H9 (cell line): ENCODE data around the gene EXOC3. TPM values are rescaled to one million over a fixed set of nuclear protein-coding genes. Genes with fewer than 3 reads are reported as not detected.
A peak's percentile ranks its signal among the peaks of the same experiment; 100 is the strongest.

Source experiments
- DNase-seq: peaks from one replicate; pipeline ENCODE4 v3.0.0-alpha.2; 2017
- H2AFZ ChIP-seq: one replicate; pipeline ENCODE4 v1.6.1; 2013; ENCODE audit warnings: mild to moderate bottlenecking, low read length, control low read depth, moderate library complexity
- H2AK5ac ChIP-seq: 2 replicates; pipeline ENCODE4 v1.6.1; 2013; ENCODE audit warnings: low read length, control low read depth, mixed read lengths; ENCODE audit not compliant: insufficient read length
- H2BK120ac ChIP-seq: one replicate; pipeline ENCODE4 v1.6.1; 2013; ENCODE audit warnings: low read depth, mild to moderate bottlenecking, low read length, control low read depth, inconsistent platforms; ENCODE audit not compliant: poor library complexity, severe bottlenecking
- H2BK12ac ChIP-seq: 2 replicates; pipeline ENCODE4 v1.6.1; 2013; ENCODE audit warnings: low read length, control low read depth, mixed read lengths, low read depth; ENCODE audit not compliant: insufficient read length
- H2BK15ac ChIP-seq: 2 replicates; pipeline ENCODE4 v1.6.1; 2013; ENCODE audit warnings: low read depth, low read length, control low read depth
- H2BK20ac ChIP-seq: one replicate; pipeline ENCODE4 v1.6.1; 2013; ENCODE audit warnings: low read depth, mild to moderate bottlenecking, low read length, control low read depth, inconsistent platforms; ENCODE audit not compliant: poor library complexity, severe bottlenecking
- H2BK5ac ChIP-seq: 2 replicates; pipeline ENCODE4 v1.6.1; 2013; ENCODE audit warnings: low read length, control low read depth, mixed read lengths; ENCODE audit not compliant: insufficient read length
- H3K14ac ChIP-seq: 2 replicates; pipeline ENCODE4 v1.6.1; 2013; ENCODE audit warnings: low read length, control low read depth; ENCODE audit not compliant: insufficient read depth
- H3K18ac ChIP-seq: 2 replicates; pipeline ENCODE4 v1.6.1; 2013; ENCODE audit warnings: low read depth, mild to moderate bottlenecking, mixed read lengths, low read length, control low read depth; ENCODE audit not compliant: insufficient read length
- H3K23ac ChIP-seq: 2 replicates; pipeline ENCODE4 v1.6.1; 2013; ENCODE audit warnings: low read length, control low read depth, mixed read lengths, low read depth; ENCODE audit not compliant: insufficient read length
- H3K23me2 ChIP-seq: 2 replicates; pipeline ENCODE4 v1.6.1; 2013; ENCODE audit warnings: low read depth, mild to moderate bottlenecking, mixed read lengths, low read length, control low read depth; ENCODE audit not compliant: insufficient read length, poor library complexity, severe bottlenecking
- H3K27ac ChIP-seq: 2 replicates; pipeline ENCODE4 v1.5.1; 2013; ENCODE audit warnings: low read length, control low read depth, mixed read lengths, low read depth; ENCODE audit not compliant: insufficient read length
- H3K27me3 ChIP-seq: 2 replicates; pipeline ENCODE4 v1.6.1; 2013; ENCODE audit warnings: low read length, control low read depth, inconsistent platforms; ENCODE audit not compliant: insufficient read depth
- H3K4ac ChIP-seq: 2 replicates; pipeline ENCODE4 v1.6.1; 2013; ENCODE audit warnings: low read depth, mild to moderate bottlenecking, control low read depth, inconsistent platforms, low read length, moderate library complexity
- H3K4me1 ChIP-seq: 2 replicates; pipeline ENCODE4 v1.6.1; 2013; ENCODE audit warnings: low read length, control low read depth, inconsistent platforms; ENCODE audit not compliant: insufficient read depth
- H3K4me2 ChIP-seq: 2 replicates; pipeline ENCODE4 v1.6.1; 2013; ENCODE audit warnings: low read length, control low read depth, mixed read lengths; ENCODE audit not compliant: insufficient read length, insufficient read depth
- H3K56ac ChIP-seq: 2 replicates; pipeline ENCODE4 v1.6.1; 2013; ENCODE audit warnings: low read depth, mild to moderate bottlenecking, mixed read lengths, low read length, control low read depth; ENCODE audit not compliant: insufficient read length
- H3K79me1 ChIP-seq: 2 replicates; pipeline ENCODE4 v1.6.1; 2013; ENCODE audit warnings: low read depth, mild to moderate bottlenecking, moderate library complexity, low read length, control low read depth, inconsistent platforms; ENCODE audit not compliant: insufficient read depth, poor library complexity, severe bottlenecking
- H3K79me2 ChIP-seq: 2 replicates; pipeline ENCODE4 v1.6.1; 2013; ENCODE audit warnings: low read length, control low read depth, inconsistent platforms; ENCODE audit not compliant: insufficient read depth
- H3K9ac ChIP-seq: 2 replicates; pipeline ENCODE4 v1.6.1; 2013; ENCODE audit warnings: low read length, control low read depth, mixed read lengths; ENCODE audit not compliant: insufficient read length; ENCODE audit errors: extremely low read depth
- H3K9me3 ChIP-seq: one replicate; pipeline ENCODE4 v1.6.1; 2013; ENCODE audit warnings: low read depth, low read length, inconsistent platforms; ENCODE audit not compliant: control insufficient read depth
- H3T11ph ChIP-seq: one replicate; pipeline ENCODE4 v1.6.1; 2013; ENCODE audit warnings: mild to moderate bottlenecking, low read length, control low read depth, inconsistent platforms
- H4K20me1 ChIP-seq: one replicate; pipeline ENCODE4 v1.6.1; 2013; ENCODE audit not compliant: control insufficient read depth, insufficient read length, insufficient read depth
- H4K5ac ChIP-seq: 2 replicates; pipeline ENCODE4 v1.6.1; 2013; ENCODE audit warnings: low read depth, mild to moderate bottlenecking, mixed read lengths, low read length, control low read depth; ENCODE audit not compliant: insufficient read length
- H4K8ac ChIP-seq: replicated peaks from 2 replicates; pipeline ENCODE4 v1.6.1; 2013; ENCODE audit warnings: low read length, control low read depth, mixed read lengths, low read depth; ENCODE audit not compliant: insufficient read length
- H4K91ac ChIP-seq: 2 replicates; pipeline ENCODE4 v1.6.1; 2013; ENCODE audit warnings: low read depth, mild to moderate bottlenecking, moderate library complexity, mixed read lengths, low read length, control low read depth; ENCODE audit not compliant: insufficient read length
- H3K27ac Mint-ChIP-seq, 3 experiments: 2 replicates in 2 of 3; 3 replicates in 1 of 3; pipeline ENCODE4 v1.8.0; 2020 to 2021; ENCODE audit warnings: mixed read lengths in 3 of 3, mild to moderate bottlenecking in 1 of 3, moderate library complexity in 1 of 3
- H3K27me3 Mint-ChIP-seq: 2 replicates; pipeline ENCODE4 v1.8.0; 2021; ENCODE audit warnings: low read depth, mild to moderate bottlenecking, moderate library complexity, mixed read lengths
- H3K36me3 Mint-ChIP-seq, 3 experiments: 2 replicates in 2 of 3; 3 replicates in 1 of 3; pipeline ENCODE4 v1.8.0; 2020 to 2021; ENCODE audit warnings: low read depth in 3 of 3, mixed read lengths in 3 of 3; ENCODE audit not compliant: insufficient read depth in 1 of 3
- H3K4me1 Mint-ChIP-seq, 2 experiments: 2 replicates each; pipeline ENCODE4 v1.8.0; 2020; ENCODE audit warnings: mixed read lengths in 2 of 2
- H3K4me3 Mint-ChIP-seq, 2 experiments: 2 replicates in 1 of 2; 3 replicates in 1 of 2; pipeline ENCODE4 v1.8.0; 2020 to 2021; ENCODE audit warnings: mild to moderate bottlenecking in 2 of 2, mixed read lengths in 2 of 2, moderate library complexity in 1 of 2
- H3K9me3 Mint-ChIP-seq, 2 experiments: 2 replicates in 1 of 2; 3 replicates in 1 of 2; pipeline ENCODE4 v1.8.0; 2020; ENCODE audit warnings: mild to moderate bottlenecking in 2 of 2, mixed read lengths in 2 of 2, moderate library complexity in 1 of 2
- WGBS: extraction: QIAGEN DNeasy Blood & Tissue Kit; methylation state at CpG from one replicate; pipeline ENCODE4 v1.1.7; 2013; ENCODE audit warnings: missing lambda C conversion rate, low lambda C conversion rate, mixed read lengths; ENCODE audit not compliant: insufficient read length; ENCODE audit errors: extremely low coverage; 5-methylcytosine and 5-hydroxymethylcytosine counted together
- total RNA-seq: library from RNA; stranded (reverse); gene quantifications from 2 replicates; pipeline ENCODE4 v1.2.1, GENCODE V29; 2021
- TF ChIP-seq, protein P1 (sequence below): fragments of 200-600 bp; sonication (generic); conservative IDR thresholded peaks from 3 replicates; pipeline ENCODE4 v1.8.0; 2021; ENCODE audit warnings: antibody characterized with exemption, mild to moderate bottlenecking

Gene EXOC3
- total RNA-seq, 1 experiment from 2014 or later = 36.7 TPM

GRCh38 chr5:472656-473550 is 29.9 kb downstream of the EXOC3 start:
- no peaks in the 10 kb centered on the region for H3K9me3 Mint-ChIP-seq
- Histone ChIP-seq H4K20me1 (no peaks in the 10 kb centered on the region), H4K5ac (no peak overlapping the region), H3K79me2 (no peaks in the 10 kb centered on the region), H3K23me2 (peaks cover 16% of the 10 kb centered on the region), H3T11ph (no peak overlapping the region), H4K8ac (no peak overlapping the region), H2BK15ac (no peak overlapping the region), H2BK5ac (no peak overlapping the region), H3K4me2 (peak overlapping the region; percentile 63), H3K18ac (peak overlapping the region; percentile 79), H2BK20ac (no peak overlapping the region), H2AFZ (no peak overlapping the region), H3K56ac (no peak overlapping the region), H2BK12ac (no peak overlapping the region), H3K9ac (peak overlapping the region; percentile 37), H3K27ac (no peak overlapping the region), H4K91ac (no peak overlapping the region), H3K9me3 (no peaks in the 10 kb centered on the region), H2AK5ac (no peak overlapping the region), H3K14ac (peak overlapping the region; percentile 88), H3K79me1 (no peaks in the 10 kb centered on the region), H3K4ac (no peak overlapping the region), H3K23ac (no peak overlapping the region), H3K27me3 (peaks cover 25% of the 10 kb centered on the region; the same call in 1 of the 2 replicates), H3K4me1 (no peaks in the 10 kb centered on the region), H2BK120ac (no peak overlapping the region)
- TF ChIP-seq, protein P1, sequence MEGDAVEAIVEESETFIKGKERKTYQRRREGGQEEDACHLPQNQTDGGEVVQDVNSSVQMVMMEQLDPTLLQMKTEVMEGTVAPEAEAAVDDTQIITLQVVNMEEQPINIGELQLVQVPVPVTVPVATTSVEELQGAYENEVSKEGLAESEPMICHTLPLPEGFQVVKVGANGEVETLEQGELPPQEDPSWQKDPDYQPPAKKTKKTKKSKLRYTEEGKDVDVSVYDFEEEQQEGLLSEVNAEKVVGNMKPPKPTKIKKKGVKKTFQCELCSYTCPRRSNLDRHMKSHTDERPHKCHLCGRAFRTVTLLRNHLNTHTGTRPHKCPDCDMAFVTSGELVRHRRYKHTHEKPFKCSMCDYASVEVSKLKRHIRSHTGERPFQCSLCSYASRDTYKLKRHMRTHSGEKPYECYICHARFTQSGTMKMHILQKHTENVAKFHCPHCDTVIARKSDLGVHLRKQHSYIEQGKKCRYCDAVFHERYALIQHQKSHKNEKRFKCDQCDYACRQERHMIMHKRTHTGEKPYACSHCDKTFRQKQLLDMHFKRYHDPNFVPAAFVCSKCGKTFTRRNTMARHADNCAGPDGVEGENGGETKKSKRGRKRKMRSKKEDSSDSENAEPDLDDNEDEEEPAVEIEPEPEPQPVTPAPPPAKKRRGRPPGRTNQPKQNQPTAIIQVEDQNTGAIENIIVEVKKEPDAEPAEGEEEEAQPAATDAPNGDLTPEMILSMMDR = no peak
- peaks cover 0 to 6% (median 0%) of the 10 kb centered on the region in 3 experiments; a peak in 2 of 7 replicates for H3K36me3 Mint-ChIP-seq
- H3K4me3 Mint-ChIP-seq = peak overlapping the region; percentile 64 to 75
- no CpG with 5 or more reads among the region's 137 CpGs for WGBS
- peaks cover 42% of the 10 kb centered on the region for H3K27me3 Mint-ChIP-seq
- H3K4me1 Mint-ChIP-seq = peaks cover 7 to 11% of the 10 kb centered on the region in 2 experiments
- H3K27ac Mint-ChIP-seq = no peak overlapping the region
- peak; percentile 71 for DNase-seq
